HG03135 (cell line): ENCODE data around the gene GRM8.
A peak's percentile ranks its signal among the peaks of the same experiment; 100 is the strongest.

Experiments used
- ATAC-seq: cut with Tn5 transposase; IDR thresholded peaks from one replicate; pipeline ENCODE4 v1.9.1; 2021; ENCODE audit warnings: mild to moderate bottlenecking, moderate library complexity; ENCODE audit not compliant: unreplicated experiment

Gene GRM8

GRCh38 chr7:127035203-127035849 is 217.4 kb downstream of the GRM8 start:
- no peak for ATAC-seq

DNA sequence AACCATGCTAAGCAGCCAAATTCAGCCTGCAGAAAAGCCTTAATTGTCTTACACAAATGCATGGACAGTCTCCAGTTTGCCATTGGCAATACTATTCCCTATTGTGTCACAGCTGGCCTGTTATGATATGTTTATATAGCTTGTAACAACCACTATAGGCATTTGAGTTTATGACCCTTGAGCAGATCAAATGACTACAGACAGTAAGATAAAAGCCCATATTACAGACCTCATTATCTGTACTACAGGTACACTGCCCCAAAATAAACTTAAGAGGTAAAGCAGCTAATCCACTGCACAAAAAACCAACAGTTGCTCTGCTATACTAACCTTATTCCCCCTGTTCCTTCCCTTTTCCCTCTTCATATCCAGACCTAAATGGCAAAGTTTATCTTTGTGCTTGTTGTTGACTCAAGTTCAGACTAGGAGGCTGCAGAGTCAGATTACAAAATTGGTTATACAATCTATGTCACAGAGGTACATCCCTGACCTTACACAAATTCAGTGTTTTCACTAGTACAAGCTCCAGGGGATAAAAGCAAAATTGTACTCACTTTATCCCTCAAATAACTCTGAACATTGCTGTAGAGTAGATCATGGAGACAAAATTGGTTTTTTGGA is 218.4 kb downstream of the GRM8 start:
- ATAC-seq = no peak

GRCh38 chr7:127029823-127030222 is 222.9 kb downstream of the GRM8 start:
- no peak for ATAC-seq

DNA sequence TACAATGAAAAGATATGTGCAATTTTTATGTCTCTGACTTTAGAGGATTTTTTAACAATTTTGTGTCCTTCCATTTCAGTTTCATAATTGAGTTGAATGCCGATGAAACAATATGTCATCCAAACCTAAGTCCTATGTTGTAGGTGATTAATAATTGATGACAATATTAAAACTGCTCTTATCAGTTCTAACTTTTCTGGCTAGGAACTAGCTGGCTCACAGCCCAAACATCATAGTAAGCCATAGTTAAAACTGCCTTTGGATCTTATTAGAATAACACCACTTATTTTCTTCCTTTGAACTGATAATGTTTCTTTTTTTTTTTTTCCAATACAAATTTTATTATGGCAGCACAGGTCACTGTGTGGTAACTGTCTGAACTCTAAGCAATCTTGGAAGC is 230.9 kb downstream of the GRM8 start:
- no peak for ATAC-seq

DNA sequence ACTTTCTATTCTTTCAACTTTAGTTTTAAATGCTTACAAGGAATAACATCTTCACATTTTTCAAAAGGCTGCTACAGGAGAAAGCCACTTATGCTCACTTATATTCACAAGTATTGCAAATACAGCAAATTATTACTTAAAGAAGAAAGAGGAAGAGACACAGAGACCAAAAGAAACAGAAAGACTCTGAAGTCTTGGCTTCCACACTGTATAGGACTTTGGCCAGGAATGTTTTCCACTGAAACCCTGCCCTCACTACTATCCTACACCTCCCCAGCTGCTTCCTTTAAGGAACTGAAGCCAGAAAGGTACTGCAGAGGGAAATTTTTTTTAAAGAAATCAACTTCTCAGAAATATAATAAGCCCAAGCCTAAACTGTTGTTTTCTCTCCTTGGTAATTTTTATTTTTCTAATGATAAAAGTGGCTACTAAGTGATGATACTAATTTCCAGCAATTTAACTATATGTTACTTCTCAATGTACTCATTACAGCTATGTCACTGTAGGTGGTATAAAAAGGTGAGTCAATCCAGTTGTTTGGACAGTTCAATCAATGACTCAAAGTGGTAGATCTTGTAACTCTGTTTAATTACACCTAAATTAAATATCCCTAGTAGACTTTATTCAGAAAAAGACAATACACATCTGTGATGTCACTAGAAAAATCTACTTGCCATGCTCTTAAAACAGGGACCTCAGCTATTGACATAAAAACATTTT is 231.6 kb downstream of the GRM8 start:
- ATAC-seq = no peak

- no peak for ATAC-seq
Observed at GRCh38 chr7:127018889-127019288, 233.9 kb downstream of the GRM8 start.

GRCh38 chr7:127017196-127017595 is 235.5 kb downstream of the GRM8 start:
- no peak for ATAC-seq

- no peak for ATAC-seq
Observed at GRCh38 chr7:127000725-127001124, 252.0 kb downstream of the GRM8 start.

DNA sequence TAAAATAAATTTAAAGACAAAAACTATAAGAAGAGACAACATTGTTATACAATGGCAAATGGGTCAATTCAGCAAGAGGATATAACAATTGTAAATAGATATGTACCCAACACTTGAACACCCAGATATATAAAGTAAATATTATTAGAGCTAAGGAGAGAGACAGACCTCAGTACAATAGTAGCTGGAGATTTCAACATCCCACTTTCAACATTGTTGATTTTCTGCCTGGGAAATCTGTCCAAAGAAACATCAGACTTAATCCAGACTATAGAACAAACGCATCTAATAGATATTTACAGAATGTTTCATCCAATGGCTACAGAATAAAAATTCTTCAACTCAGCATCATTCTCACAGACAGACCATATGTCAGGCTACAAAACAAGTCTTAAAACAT is 256.1 kb downstream of the GRM8 start:
- ATAC-seq = no peak

DNA sequence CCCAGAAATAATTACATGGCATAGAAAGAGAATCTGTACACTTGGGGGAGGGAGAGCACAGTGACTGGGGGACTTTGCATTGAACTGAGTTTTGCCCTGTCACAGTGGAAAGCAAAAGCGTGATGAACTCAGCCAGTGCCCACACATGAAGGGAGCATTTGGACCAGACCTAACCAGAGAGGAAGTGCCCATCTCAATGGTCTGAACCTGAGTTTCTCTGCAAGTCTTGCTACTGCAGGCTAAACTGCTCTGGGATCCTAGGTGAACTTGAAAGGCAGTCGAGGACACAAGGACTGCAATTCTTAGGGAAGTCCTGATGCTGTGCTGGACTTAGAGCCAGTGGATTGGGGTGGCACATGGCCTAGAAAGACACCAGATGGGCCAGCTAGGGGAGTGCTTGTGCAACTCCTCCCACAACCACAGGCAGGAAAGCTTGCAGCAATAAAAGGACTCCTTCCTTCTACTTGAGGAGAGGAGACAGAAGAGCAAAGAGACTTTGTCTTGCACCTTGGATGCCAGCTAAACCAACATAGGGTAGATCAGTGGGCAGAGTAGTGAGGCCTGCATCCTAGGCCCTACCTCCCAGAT is 259.0 kb downstream of the GRM8 start:
- no peak for ATAC-seq

GRCh38 chr7:126988022-126988421 is 264.7 kb downstream of the GRM8 start:
- ATAC-seq = no peak

DNA sequence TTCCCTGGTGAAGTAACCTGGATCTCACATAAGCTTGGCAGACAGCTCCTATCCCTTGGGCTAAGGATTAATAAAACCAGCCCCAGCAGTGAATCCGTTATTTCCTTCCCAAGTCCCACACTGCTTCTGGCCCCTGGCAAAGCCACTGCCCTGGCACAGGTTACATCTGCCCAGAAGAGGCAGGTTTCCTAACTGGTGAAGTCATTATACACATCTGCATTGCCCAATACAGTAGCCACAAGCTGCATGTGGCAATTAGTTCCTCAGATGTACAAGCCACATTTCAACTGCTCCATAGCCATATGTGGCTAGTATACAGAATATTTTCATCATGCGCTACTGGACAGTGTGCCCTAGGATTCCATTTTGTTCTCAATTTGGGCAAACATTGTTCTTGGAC is 273.0 kb downstream of the GRM8 start:
- ATAC-seq = no peak

DNA sequence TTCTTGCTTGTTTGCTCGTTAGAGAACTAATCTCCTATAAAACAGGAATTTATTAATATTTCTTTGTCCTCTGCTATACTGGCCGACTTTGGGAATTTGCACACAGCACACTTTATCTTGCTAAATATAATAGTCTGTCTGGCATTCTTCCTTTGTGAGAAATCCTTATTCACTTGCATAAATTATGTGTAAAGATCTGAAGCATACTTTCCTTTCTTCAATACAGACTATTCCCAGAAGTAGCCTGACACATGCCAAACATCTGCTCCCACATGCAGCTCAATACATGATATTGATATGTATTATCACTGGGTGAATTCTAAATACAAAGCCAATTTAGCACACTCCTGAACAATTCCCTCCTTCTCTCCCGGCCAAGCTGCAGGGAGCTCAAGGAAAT is 273.9 kb downstream of the GRM8 start:
- ATAC-seq = no peak

DNA sequence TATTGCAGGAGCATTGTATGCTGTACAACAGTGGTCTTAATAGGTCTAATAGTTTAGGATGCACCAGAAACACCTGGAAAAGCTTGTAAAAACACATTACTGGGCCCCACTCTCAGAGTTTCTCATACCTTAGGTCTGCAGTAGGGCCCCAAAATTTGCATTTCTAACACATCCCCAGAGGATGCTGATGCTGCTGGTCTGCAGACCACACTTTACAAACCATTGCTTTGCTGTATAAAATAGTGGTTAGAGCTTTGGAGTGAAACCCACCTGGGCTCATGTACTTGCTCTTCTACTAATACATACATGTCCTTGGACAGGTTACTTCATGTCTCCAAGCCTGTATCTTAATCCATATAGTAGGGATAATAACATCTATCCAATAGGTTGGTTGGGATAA is 279.7 kb downstream of the GRM8 start:
- no peak for ATAC-seq

DNA sequence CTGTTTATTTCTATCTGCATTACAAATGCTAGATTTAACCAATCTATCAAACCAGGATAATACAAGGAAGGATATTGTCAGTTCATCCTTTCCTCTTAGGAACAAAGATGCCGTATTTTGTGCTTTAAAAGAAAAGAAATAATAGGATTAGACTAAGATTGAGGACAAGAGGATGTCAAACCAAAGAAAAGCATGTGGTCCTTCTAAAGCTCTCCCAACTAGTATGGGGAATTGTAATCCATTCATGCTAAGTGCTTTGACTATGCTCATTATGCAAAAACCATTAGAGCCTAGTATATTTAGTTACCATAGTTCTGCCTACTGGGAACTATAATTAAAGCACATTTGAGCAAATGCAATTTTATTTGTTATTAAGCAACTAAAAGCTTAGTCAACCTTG is 280.2 kb downstream of the GRM8 start:
- no peak for ATAC-seq

DNA sequence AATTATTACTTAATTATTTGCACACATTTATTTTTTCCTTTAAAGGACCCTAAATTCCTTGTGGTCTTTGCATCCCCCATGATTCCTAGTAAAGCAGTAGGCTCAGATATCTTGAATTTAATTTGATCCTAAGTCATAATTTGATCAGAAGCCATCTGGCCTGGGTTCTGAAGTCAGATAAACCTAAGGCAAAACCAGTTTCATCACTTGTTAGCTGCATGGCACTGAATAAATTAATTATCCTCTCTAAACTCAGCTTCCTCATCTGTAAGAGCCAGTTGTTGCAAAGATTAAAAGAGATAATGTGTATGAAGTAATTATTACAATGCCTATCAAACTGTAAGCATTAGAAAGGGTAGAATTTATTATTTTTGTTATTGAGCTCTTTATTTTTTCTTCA is 293.1 kb downstream of the GRM8 start:
- ATAC-seq = no peak

- no peak for ATAC-seq
Observed at GRCh38 chr7:126958367-126958766, 294.4 kb downstream of the GRM8 start.

DNA sequence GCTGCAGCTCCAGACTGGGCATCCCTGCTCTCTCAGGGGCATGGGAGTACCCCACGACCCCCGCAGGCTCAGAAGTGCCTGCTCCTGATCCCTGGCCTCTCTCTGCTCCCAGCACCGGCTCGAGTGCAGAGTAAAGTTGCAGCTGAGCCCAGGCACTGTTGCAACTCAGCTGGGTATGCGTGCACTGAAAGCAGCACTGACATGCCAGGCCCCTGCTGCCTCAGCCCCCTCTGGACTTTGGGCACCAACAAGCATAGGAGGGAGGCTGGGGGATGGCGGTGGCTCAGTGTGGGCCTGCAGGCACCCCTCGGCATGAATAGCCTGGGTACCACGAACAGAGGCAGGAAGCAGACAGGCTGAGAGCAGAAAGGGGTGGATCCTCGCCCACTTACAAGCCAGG is 295.3 kb downstream of the GRM8 start:
- ATAC-seq = no peak

DNA sequence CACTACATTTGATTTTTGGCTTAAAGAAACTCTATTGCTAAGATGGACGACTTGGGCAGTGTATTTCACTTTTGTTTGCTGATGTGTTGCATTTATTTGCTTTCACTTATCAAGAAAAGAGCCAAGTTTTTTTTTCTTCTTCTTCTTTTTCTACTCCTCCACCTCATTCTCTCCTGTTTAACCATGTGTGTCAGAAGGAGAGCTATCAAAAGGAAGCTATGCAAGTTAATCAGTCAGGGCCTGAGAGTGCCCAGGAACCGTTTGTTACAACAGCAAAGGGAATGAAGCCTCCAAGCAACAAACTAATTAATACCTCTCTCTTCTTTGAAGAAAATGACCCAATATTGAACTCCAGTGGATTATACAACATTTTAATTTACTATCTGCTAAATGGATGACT is 299.3 kb downstream of the GRM8 start:
- no peak for ATAC-seq

DNA sequence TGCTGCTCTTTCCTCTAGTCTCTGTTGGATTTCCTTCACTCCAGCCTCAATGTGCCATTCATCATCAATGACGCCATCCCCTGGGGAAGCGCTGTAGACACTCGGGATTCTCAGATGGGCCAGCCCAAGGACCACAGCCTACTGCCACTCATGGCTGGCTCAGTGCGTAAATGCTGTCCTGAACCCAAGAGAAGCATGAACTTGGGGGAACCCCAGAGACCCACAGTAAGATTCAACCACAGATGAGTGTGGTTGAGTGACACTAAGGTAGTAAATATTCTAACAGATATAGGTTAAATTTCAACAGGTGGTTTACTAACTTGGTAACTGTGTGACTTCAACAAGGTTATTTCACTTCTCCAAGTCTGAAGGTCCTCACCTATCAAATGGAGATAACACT is 304.1 kb downstream of the GRM8 start:
- peak; percentile 84 for ATAC-seq

- no peak for ATAC-seq
Observed at GRCh38 chr7:126940723-126941307, 311.9 kb downstream of the GRM8 start.

GRCh38 chr7:126937171-126937570 is 315.6 kb downstream of the GRM8 start:
- ATAC-seq = no peak
